Pancreas (tissue), 10 donors: Measurements from ENCODE around the gene PIGZ. TPM values are rescaled to one million over a fixed set of nuclear protein-coding genes. Genes with fewer than 3 reads are reported as not detected.

Experiments used
- ATAC-seq, 4 donors: fragments of 200-7000 bp; cut with Tn5 transposase; one replicate each; pipeline versions ENCODE4 v1.8.0 to v1.9.1; 2020; ENCODE audit warnings: mild to moderate bottlenecking in 4 of 4, moderate library complexity in 4 of 4
- DNase-seq, 6 donors: peaks; one replicate each; pipeline ENCODE4 v3.0.0-alpha.2; 2020
- FAIRE-seq: peaks from 2 replicates; lab custom pipeline; 2012; peaks lifted over from hg19 to GRCh38; lab: Jason Lieb, UNC
- H3K27ac ChIP-seq, 4 donors: fragments of 200-600 bp; sonication (generic); 1 replicate in 3 of 4; 2 replicates in 1 of 4; pipeline versions ENCODE4 v1.5.0 to v1.8.0; 2020
- H3K27me3 ChIP-seq, 4 donors: fragments of 200-600 bp; one replicate each; pipeline ENCODE4 v1.8.0; 2021
- H3K36me3 ChIP-seq, 3 donors: fragments of 200-600 bp; sonication (generic) in 1 of 3; one replicate each; pipeline versions ENCODE4 v1.5.0 to v1.8.0; 2020 to 2021
- H3K4me1 ChIP-seq, 3 donors: fragments of 200-600 bp; one replicate each; pipeline ENCODE4 v1.8.0; 2021
- H3K4me3 ChIP-seq, 4 donors: fragments of 200-600 bp; sonication (generic) in 2 of 4; one replicate each; pipeline versions ENCODE4 v1.5.0 to v1.8.0; 2020 to 2021
- H3K9me3 ChIP-seq, 4 donors: fragments of 200-600 bp; one replicate each; pipeline ENCODE4 v1.8.0; 2021
- CTCF ChIP-seq, 4 donors: fragments of 200-600 bp; sonication (generic) in 3 of 4; IDR thresholded peaks; one replicate each; pipeline versions ENCODE4 v1.5.0 to v1.8.0; 2021; ENCODE audit warnings: antibody characterized with exemption in 4 of 4
- WGBS, 2 donors: extraction: QIAGEN DNeasy Blood & Tissue Kit; methylation state at CpG; one replicate each; pipeline ENCODE4 v1.1.7; 2013; 5-methylcytosine and 5-hydroxymethylcytosine counted together
- intact Hi-C, 3 donors: fragments of 100-400 bp; cut with DNase I; formaldehyde crosslinking; loops; one replicate each; pipeline versions ENCODE4 v1.11.1 to v1.14.2; 2022
- polyA plus RNA-seq, 2 donors: library from polyadenylated mRNA; stranded (reverse); fragments of 200-250 nt; gene quantifications; one replicate each; pipeline ENCODE4 v1.2.3, GENCODE V29; 2013
- total RNA-seq, 6 donors: library from RNA; stranded (reverse); fragmentation: NEBNext Ultra II Directional in 4 of 6; extraction: Animal tissue kit (Norgen Biotek cat#: 25700) in 4 of 6; gene quantifications; one replicate each; pipeline versions ENCODE4 v1.2.1 to v1.2.4, GENCODE V29; 2021 to 2023
- donor health status: healthy with polysubstance abuse.
- donor health status: DM: no; HTN: no; CAD: no; lungs with moderate emphysema.
- donor health status: DM: no; HTN: no; CAD: no.
- donor health status: control.
- donor health status: control.
- donor health status: Bipolar disorder and iron deficiency.
- donor health status: DM: yes; HTN: yes; CAD: no.
- donor health status: DM: no; HTN: no; CAD: no.
- donor health status: DM: no; HTN: no; CAD: no.
- donor health status: DM: yes; HTN: yes; CAD: no.

PIGZ gene
- total and polyA plus RNA-seq, 8 donors: 1.3 to 3.8 (median 2.1) TPM

- no peak for TF ChIP-seq CTCF (IDR thresholded peaks at IDR 0.05)
- Histone ChIP-seq H3K4me3 (no peak overlapping the region), H3K27ac (no peak overlapping the region), H3K9me3 (no peaks in the 10 kb centered on the region), H3K36me3 (no peaks in the 10 kb centered on the region), H3K4me1 (no peaks in the 10 kb centered on the region), H3K27me3 (no peaks in the 10 kb centered on the region)
- DNase-seq: peak in 1 of 6 donors; percentile 9
- intact Hi-C loops: no loop called here
- WGBS, 2 donors: 94 to 96% methylated on average over 6 of the region's 6 CpGs
- no peak for FAIRE-seq
- no peak for ATAC-seq
These were observed 45.4 kb upstream of the PIGZ start for GRCh38 chr3:197014024-197014423.

GRCh38 chr3:197012540-197012883 lies 43.9 kb upstream of the PIGZ start:
- H3K9me3 ChIP-seq: no peaks in the 10 kb centered on the region
- no peak overlapping the region for H3K4me3 ChIP-seq
- no peaks in the 10 kb centered on the region for H3K36me3 ChIP-seq
- DNase-seq (no peak), ATAC-seq (no peak), FAIRE-seq (no peak)
- WGBS, 2 donors: 74 to 76% methylated on average over 7 of the region's 7 CpGs
- TF ChIP-seq CTCF (IDR thresholded peaks at IDR 0.05): no peak
- no peaks in the 10 kb centered on the region for H3K27me3 ChIP-seq
- intact Hi-C loops: no loop called here
- no peaks in the 10 kb centered on the region for H3K4me1 ChIP-seq
- no peak overlapping the region for H3K27ac ChIP-seq

DNA sequence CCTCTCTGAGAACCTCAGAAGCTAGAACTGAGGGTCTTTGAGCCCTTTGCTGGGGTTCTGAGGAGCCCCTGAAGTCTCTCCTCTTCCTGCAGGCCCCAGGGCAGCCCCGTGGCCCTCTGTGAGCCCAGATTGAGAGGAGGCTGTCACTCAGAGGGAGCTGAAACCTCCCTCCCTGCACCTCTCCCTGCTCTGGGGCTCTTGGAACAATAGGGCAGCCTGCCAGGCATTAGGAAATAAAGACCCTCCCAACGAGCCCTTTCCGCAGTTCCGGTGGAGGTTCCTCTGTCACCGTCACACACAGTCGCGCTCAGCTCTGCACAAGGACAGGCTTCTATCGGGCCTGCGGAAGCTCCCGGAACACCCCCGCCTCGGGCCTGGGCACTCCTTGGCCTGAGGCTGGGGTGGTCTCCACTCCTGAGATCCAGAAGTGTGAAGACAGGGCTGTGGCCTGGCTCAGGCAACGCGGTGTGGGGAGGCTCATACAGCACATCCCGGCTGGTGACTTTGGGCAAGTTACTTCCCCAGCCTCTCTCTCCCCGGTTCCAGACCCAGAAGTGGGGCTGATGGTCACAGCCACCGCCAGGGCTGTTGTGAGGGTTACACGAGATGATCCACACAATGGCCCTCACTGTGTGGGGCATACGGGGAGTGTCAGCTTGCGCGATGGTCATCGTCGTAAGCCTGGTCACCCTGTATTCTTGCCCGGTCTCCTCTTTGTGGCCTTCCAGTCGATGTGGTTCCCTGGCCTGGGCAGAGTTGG lies 43.3 kb upstream of the PIGZ start:
- no peaks in the 10 kb centered on the region for H3K9me3 ChIP-seq
- H3K27me3 ChIP-seq: no peaks in the 10 kb centered on the region
- intact Hi-C loops: no loop called here
- H3K36me3 ChIP-seq: no peaks in the 10 kb centered on the region
- no peaks in the 10 kb centered on the region for H3K4me1 ChIP-seq
- DNase-seq: peak in 2 of 6 donors; percentile 35 to 37
- no peak for TF ChIP-seq CTCF (IDR thresholded peaks at IDR 0.05)
- no peak for FAIRE-seq
- 90 to 94% methylated on average over 25 of the region's 25 CpGs for WGBS, 2 donors
- no peak overlapping the region for H3K27ac ChIP-seq
- no peak overlapping the region for H3K4me3 ChIP-seq
- ATAC-seq: no peak

DNA sequence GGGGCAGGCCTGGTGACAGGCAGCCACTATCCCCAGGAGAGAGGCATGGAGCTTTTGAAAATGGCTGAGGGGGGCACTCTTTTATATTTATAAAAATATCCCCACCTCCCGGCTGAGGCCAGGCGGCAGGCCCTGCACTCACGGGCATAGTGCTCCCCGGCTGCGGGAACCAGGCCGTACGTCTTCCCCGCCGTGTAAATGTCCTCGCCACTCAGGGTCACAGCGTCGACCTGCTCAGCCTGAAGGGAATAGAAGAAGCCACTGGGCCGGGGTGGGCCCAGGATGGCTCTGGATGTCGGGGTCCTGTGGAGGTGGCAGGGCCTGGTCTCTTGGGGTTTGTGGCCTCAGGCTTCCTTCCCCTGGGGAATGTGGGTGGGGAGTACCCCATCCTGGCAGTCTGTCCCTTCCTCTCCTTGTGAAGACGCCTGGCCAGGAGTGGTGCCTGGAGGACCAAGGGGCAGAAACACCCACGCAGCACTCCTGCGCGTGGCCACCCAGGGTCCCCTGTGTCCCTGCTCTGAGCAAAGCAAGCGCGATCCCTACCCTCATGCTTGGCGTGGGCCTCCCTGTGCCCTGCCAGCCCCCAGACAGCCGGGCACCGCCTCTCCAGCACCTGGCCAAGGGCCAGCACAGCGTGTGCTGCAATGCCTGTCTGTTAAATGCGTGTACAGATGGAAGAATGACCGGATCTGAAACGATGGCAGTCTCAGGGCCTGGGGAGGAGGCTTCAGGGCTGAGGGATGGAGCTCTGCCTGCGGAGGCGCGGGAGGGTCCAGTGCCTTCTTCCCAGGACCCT lies 42.1 kb upstream of the PIGZ start:
- intact Hi-C loops: no loop called here
- Histone ChIP-seq H3K4me3 (no peak overlapping the region), H3K4me1 (no peaks in the 10 kb centered on the region), H3K27me3 (no peaks in the 10 kb centered on the region), H3K27ac (no peak overlapping the region), H3K9me3 (no peaks in the 10 kb centered on the region), H3K36me3 (no peaks in the 10 kb centered on the region)
- DNase-seq (peak in 2 of 6 donors; percentile 50), FAIRE-seq (no peak), ATAC-seq (no peak)
- 70 to 74% methylated on average over 29 to 30 of the region's 30 CpGs for WGBS, 2 donors
- TF ChIP-seq CTCF (IDR thresholded peaks at IDR 0.05): no peak
